ENCODE measurements around the gene CACNA1G.

GRCh38 chr17:50596191-50597037, 35.9 kb downstream of the CACNA1G start:
- TF ChIP-seq EZH2phosphoT487 (IDR thresholded peaks at IDR 0.05; ENCODE audit: insufficient read depth, low read depth) (no peak), EZH2 (IDR thresholded peaks at IDR 0.05; ENCODE audit: insufficient read depth, poor library complexity, severe bottlenecking) (no peak)
